Vagina (tissue), 2 donors: ENCODE data around the gene SPTY2D1.

Source experiments
- POLR2A ChIP-seq, 2 donors: fragments of 450-650 bp; IDR thresholded peaks; one replicate each; pipeline ENCODE4 v1.6.1; 2017; ENCODE audit warnings: antibody characterized with exemption in 2 of 2, mild to moderate bottlenecking in 2 of 2, moderate library complexity in 2 of 2
- POLR2AphosphoS5 ChIP-seq, 2 donors: sonication (generic); formaldehyde crosslinking; IDR thresholded peaks; one replicate each; pipeline ENCODE4 v1.9.0; 2017; ENCODE audit warnings: antibody characterized with exemption in 2 of 2, mild to moderate bottlenecking in 2 of 2, low read depth in 1 of 2; ENCODE audit not compliant: insufficient read depth in 1 of 2

DNA sequence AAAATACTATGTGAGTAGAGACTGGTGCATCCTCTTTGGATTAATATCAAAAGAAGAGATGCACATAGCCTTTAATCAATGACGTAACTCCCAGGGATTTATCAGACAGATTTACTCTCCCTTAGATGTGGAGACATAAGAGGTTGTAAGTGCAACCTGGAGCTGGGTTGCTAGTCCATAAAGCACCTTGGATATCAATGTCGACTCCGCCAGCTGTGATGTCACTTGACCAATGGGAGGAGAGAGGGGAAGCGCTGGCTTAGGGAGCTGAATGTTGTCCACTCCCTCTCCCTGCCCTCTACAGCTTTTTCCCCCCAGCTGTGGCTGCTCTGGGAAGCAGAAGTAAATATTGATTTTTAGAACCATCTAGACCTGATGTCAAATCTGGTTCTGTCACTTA lies 35.6 kb upstream of the SPTY2D1 start:
- TF ChIP-seq POLR2A (IDR thresholded peaks at IDR 0.05) (no peak), POLR2AphosphoS5 (IDR thresholded peaks at IDR 0.05; ENCODE audit: insufficient read depth in 1 of 2, low read depth in 1 of 2) (no peak)
